Measurements from ENCODE around the gene PTGER1.

GRCh38 chr19:14517446-14517839 lies 42.3 kb upstream of the PTGER1 start:
- TF ChIP-seq POLR2A (IDR thresholded peaks at IDR 0.05; ENCODE audit: low read depth, low read length) (no peak), CTCF (IDR thresholded peaks at IDR 0.05; ENCODE audit: extremely low read depth in 1 of 2, insufficient read depth in 1 of 2, low read depth in 1 of 2, low read length in 2 of 2) (no peak), EZH2 (IDR thresholded peaks at IDR 0.05; ENCODE audit: borderline replicate concordance, low read depth, low read length, severe bottlenecking) (no peak), JUN (IDR thresholded peaks at IDR 0.05; ENCODE audit: borderline replicate concordance, insufficient read depth, insufficient read length, low read depth) (no peak), POLR2AphosphoS5 (IDR thresholded peaks at IDR 0.05; ENCODE audit: insufficient read depth, low read depth, low read length) (no peak), MAX (IDR thresholded peaks at IDR 0.05; ENCODE audit: insufficient read depth, insufficient read length) (no peak)
